GM19468 (cell line): Measurements from ENCODE around the gene CATSPERZ.

Experiments
- ATAC-seq: cut with Tn5 transposase; IDR thresholded peaks from one replicate; pipeline ENCODE4 v1.9.1; 2021; ENCODE audit warnings: mild to moderate bottlenecking, moderate library complexity, moderate number of reproducible peaks; ENCODE audit not compliant: unreplicated experiment; ENCODE audit errors: extremely low read depth

Gene CATSPERZ

DNA sequence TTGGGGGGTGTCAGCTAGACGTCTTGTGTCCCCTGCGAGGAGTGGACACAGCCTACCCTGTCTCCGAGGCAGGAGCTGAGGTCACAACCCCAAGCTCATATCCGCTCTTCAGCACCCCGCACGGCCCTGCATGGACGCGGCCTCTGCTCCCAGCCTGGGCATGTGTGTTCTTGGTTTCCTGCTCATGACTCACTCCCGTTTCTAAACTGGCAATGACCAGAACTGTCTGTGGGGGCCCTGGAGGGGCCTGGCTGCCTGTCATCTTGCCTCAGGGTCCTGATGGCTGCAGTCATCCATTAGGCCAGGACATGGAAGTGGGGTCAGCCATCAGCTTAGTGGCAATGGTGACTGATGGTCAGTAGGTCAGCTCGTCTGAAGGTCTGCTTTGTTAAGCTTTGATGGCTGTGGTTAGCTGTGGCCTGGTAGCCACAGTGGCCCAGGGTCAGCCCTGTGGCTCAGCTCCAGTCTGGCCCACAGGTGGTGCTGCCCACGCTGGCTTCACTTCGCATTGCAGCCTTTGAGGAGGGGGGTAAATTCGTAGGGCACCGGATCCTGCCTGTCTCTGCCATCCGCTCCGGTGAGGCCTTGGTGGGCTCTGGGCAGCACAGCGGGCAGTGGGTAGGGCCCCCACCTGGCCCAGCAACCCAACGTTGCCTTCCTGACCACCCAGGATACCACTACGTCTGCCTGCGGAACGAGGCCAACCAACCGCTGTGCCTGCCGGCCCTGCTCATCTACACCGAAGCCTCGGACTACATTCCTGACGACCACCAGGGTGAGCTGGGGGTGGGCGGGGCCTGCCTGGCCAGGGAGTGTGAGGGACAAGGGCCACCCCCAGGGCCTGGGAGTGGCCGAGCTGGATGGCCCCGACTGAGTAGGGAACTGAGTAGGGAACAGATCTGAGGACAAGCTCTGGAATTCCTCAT is 36.9 kb upstream of the CATSPERZ start:
- ATAC-seq, result no peak

DNA sequence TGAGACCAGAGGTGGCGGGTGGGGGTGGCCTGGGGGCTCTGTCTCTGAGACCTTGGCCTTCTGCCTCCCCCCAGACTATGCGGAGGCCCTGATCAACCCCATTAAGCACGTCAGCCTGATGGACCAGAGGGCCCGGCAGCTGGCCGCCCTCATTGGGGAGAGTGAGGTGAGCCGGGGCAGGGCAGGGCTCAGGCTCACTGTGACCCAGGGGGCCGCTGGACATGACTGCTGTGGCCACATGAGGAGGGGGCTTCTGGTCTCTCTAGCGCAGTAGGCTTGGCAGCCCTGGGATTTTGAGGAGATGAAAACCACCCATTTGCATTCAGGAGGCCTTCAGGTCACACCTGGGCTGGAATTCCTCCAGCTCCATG is 36.2 kb upstream of the CATSPERZ start:
- no peak for ATAC-seq

DNA sequence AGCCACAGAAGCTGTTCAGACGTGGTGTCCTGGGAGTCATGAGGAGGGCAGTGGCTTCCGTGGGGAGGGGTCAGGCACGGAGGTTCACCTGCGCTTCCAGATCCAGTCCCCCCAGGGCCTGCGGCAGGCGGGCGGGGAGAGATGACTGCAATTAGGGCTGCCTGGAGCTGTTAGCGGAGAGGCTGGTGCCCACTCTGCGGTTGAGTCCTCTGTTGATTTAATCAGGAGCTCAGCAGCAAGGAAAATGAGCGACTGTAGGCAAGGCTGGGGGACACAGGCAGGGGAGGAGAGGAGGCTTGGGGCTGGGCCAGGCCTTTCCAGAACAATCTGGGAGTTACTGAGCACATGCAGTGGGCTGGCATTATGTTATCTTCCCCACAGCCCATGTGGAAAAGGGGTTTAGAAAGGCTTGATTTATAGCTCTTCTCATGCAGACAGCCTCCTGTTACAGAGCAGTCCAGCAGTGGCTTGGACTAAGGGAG is 35.7 kb upstream of the CATSPERZ start:
- ATAC-seq, result no peak

DNA sequence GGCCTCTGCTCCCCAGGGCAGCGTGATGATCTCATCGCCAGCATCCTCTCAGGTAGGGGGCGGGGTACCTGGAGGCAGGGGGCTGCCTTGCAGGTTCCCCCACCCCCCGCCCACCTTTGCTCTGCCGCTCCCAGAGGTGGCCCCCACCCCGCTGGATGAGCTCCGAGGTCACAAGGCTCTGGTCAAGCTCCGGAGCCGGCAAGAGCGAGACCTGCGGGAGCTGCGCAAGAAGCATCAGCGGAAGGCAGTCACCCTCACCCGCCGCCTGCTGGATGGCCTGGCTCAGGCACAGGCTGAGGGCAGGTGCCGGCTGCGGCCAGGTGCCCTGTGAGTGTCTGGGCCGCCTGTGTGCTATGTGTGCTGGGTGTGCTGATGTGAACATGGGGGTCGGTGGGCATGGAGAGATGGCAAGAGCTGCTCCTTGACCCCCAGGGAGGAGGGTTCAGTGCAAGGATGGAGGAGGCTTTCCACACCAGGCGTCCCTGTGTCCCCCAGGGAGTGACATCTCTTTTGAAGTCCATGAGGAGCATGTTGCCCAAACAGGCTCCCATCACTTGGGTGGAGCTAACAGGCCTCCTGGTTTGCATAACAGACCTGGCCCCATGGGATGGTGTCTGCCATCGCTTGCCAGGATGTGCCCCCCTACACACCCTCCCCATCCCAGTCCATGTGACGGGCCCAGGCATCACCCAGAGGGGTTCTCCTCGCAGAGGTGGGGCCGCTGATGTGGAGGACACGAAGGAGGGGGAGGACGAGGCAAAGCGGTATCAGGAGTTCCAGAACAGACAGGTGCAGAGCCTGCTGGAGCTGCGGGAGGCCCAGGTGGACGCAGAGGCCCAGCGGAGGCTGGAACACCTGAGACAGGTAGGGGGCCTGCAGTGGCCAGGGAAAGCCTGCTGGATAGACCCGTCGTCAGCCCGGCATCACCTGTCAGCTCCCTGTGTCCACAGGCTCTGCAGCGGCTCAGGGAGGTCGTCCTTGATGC is 34.7 kb upstream of the CATSPERZ start:
- no peak for ATAC-seq

DNA sequence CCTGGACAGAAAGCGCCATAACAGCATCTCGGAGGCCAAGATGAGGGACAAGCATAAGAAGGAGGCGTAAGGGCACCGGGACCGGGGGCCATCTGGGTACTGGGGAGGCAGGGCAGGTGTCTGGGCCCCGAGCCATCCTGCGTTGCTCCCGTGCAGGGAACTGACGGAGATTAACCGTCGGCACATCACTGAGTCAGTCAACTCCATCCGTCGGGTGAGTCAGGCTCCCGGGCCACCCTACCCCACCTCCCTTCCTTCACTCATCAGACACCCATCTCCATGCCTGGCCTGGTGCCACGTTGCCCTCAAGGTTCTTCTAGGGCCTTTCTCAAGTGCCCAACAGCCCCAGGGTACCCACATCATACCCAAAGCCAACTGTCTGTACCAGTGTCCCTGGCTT is 33.8 kb upstream of the CATSPERZ start:
- no peak for ATAC-seq

DNA sequence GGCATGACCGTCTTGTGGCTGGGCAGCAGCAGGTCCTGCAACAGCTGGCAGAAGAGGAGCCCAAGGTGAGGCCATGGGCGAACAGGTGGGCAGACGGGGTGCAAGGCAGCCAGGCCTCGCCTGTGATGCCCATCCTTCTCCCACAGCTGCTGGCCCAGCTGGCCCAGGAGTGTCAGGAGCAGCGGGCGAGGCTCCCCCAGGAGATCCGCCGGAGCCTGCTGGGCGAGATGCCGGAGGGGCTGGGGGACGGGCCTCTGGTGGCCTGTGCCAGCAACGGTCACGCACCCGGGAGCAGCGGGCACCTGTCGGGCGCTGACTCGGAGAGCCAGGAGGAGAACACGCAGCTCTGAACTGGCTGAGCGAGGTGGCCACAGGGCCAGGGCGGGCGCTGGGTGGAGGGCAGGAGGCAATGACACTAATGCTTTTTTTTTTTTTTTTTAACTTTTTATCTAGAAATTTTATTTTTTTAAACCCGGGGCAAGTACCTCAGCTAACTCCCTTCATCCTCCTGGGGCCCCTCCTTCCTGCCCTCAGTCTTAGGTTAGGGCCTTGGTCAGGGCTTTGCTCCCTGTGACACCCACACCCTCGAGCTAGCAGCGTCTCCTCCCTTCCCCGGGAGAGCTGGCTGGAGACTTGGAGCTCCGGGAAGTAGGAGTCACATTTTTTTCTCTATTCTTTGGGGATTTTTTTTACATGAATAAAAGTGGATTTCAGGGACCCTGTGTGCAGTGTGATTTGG is 32.8 kb upstream of the CATSPERZ start:
- ATAC-seq, result no peak

DNA sequence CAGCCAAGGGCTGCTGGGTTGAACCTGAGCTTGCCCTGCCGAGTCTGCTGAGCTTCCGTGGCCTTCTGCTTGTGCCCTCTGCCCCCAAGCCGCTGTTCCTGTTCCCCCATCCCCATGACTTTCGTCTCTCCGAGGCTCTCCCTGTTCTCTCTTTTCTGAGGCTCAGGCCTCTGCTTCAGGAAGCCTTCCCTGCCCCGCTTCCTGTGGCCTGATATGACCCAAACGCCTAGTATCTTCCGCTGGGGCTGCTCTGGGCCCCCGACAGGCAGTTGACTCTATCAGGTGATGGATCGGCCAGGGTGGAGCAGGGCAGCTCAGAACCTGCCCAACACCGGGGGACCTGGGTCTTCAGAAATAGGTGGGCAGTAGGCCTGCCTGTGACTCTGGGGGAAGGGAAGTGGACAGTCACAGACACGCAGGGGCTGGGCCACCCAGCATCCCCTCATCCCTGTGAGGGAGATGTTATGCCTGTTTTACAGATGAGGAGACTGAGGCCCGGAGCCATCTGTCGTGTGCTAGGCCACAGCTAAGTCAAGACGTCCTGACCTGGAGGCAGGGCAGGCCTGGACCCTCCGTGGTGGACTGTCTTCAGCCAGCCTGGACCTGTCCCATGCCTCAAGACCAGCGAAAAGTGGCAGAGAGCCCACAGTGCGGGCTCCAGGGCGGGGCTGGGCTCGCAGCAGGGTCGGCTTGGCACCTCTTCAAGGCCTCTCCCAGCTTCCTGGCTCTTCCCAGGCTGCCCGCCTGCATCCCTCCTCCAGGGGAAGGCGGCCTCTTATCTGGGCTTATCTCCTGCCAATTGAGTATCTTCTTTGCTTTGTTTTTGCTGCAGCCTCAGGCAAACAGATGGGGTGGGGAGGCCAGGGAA is 31.9 kb upstream of the CATSPERZ start:
- no peak for ATAC-seq

DNA sequence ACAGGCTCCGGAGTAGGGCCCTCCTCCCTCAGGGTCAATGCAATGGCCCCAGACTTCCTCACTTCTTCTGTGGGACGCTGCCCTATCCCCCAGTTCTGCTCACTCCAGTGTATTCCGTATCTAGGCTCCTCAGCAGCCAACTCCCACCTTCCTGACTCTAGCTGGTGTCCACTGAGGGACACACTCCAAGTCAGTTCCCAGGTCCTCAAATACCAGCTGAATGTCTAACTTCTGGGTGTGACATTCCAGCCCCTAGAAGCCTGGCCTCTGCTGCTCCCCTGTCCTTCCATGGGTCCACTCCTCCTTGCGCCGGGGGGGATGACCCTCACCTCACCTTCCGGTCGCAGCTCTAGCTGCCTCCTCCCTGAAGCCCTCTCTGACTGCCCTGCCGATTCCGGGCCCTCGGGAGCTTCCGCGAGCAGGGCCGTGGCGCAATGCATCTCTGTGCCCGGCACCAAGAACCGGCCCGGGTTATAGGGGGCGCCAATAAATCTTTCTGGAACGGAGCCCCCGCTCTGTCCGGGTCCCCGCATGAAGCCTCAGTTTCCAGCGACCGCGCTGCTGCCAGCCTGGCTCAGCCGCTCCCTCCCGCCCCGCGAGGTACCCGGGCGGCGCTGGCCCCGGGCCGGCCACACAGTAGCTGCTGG is 31.1 kb upstream of the CATSPERZ start:
- ATAC-seq, result peak; percentile 0

DNA sequence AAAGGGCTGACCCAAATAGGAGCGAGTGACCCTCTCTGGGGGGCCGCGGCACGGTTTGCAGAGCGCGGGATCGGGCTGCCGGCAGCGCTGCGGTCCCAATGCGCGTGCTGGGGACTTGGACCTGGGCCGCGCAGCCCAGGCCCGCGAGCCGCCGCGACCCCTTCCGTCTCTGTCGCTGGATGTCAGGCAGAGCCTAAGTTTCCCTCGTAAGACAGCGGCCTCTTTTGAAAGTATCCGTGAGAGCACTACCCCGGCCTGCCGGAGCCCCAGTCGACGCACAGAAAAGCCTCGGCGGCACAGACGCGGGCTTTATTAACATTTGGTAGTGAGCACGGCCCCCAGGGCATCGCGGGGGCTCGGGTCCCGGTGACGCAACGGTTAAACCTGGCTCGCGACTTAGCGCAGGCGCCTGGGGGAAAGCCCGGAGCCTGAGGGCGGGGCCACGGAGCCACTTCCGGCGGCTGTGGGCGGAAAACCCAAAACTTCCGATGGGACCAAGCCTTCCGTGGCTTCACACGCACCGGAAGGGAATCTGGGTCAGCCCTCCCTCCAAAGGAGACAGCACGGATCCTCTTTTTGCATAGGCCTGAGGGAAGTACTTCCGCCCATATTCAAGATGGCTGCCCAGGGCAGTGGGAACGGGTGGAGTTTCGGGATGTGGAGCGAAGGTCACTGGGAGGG is 30.5 kb upstream of the CATSPERZ start:
- ATAC-seq, result peak; percentile 53

DNA sequence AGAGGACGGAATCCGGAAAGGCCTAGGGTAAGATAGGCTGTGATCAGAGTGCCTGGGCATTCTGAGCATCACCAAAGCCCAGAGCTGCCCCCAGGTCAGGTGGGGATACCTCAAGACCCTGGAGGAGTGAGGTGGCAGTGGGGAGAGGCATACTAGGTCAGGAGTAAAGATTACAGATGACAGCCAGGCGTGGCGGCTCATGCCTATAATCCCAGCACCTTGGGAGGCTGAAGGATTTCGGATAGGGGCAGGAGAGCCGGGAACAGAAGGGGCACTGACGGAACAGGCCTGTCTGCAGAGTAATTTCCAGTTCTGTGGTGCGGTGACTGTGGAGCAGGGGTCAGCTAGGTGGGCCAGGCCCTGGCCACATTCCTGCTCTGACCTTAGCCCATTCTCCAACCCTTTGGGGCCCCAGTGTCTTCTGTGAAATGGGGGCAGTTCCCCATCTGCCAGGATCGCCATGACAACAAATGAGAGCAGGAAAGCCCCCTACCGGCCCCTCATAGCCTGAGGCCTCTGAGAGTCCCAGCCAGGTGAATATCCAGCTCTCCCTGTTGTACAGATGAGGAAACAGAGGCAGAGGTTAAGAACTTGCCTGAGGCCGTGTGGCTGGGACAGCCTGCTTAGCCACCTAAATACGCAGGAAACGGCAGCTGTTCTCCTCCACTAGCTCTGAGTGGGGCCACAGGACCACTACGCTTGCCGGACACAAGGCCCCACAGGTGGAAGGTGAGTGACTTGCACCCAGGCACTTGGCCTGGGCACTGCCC is 24.9 kb upstream of the CATSPERZ start:
- ATAC-seq, result no peak

DNA sequence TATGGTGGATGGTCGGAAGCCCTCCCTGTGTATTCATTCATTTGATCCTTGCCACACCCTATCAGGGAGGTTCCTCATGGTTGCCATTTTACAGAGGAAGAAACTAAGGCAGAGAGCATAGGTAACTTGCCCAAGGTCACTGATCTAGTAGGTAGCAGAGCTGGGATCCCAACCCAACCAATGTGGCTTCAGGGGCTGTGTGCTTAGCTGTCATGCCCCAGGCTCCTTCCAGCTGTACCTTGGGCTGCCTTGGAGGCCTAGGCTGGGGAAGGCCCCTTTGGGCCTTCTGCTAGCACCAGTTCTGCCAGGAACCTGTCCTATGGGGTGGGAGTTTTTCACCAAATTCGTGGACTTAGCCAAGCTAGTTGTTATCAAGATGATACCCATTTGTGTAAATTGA is 24.3 kb upstream of the CATSPERZ start:
- no peak for ATAC-seq

DNA sequence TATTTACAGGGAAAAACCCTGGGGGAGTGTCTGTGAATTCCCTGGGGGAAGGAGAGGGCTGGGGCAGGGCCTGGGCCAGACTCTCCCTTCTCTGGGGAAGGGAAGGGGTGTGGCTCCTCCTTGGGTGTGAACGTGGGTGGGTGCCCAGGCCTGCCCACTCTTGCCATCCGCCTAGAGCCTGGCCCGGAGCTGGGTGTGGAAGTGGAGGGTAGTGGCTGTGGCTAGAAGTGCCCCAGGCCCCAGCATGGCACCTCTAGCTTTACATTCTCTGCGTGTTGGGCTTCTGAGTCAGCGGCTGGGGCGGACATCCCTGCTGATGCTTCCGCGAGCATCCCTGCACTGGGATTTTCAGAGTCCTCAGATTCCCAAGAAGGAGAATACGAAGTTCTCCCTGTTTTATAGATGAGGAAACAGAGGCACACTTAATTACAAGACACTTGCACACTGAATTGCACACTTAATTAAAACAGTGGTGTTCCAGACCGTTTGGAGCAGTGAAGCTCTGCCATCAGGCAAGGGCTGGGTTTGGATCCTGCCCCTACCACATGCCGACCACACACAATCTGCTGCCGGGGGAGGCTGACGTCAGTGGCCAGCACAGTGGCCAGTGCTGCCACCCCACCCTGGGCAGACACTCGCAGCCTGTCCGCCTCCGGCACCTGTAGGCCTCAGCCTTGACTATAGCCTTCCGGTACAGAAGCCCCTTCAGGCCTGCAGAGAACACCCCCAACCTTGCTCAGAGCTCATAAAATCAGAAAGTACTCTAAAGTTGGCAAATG is 23.3 kb upstream of the CATSPERZ start:
- ATAC-seq, result no peak

DNA sequence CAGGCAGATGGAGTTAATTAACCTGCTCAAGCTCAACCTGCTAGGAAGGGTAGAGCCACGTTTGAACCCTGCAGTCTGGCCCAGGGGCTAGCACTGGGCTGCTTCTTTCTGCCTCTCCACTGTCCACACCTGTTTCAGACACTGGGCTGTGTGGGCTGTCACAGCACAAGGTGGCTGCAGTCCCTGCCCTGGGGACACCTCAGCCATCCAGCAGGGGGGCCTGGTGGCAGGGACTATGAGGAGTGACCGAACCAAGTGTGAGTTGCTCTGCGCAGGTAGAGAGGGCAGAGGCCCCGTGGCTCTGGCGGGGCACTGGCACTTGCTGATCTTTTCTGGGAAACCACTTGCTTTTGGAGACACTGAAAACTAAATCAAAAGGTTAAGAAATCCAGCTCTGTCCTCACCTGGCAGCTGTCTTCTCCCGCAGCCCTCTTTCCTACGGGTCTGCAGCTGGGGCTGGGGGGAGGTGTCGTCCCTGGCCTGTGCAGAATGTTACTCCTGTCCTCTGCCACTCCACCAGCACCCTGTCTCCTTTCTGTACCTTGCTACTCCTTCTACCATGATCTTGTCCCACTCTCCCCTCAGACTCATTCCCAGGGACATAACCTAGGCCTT is 21.5 kb upstream of the CATSPERZ start:
- ATAC-seq, result no peak

DNA sequence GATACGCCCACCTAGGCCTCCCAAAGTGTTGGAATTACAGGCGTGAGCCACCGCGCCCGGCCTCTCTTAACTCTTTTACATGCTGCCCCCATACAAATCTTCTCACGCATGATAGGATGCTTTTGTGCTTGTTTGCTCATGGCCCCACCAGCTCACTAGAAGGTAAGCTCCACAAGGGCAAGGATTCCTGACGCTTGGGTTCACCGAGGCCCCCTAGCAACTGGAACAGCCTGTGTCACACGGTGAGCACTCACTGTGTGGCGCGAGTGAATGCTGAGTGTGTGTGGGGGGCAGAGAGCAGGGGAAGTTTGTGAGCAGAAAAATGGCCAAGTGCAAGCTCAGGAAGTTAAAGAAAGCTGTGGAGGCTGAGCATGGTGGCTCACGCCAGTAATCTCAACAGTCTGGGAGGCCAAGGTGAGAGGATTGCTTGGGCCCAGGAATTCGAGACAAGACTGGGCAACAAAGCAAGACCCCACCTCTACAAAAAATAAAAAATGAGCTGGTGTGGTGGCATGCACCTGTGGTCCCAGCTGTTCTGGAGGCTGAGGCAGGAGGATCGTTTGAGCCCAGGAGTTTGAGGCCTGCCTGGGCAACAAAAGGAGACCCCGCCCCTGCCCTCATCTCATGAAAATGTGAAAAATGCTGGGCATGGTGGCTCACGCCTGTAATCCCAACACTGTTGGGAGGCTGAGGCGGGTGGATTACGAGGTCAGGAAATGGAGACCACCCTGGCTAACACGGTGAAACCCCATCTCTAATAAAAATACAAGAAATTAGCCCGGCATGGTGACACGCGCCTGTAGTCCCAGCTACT is 18.0 kb upstream of the CATSPERZ start:
- ATAC-seq, result no peak

DNA sequence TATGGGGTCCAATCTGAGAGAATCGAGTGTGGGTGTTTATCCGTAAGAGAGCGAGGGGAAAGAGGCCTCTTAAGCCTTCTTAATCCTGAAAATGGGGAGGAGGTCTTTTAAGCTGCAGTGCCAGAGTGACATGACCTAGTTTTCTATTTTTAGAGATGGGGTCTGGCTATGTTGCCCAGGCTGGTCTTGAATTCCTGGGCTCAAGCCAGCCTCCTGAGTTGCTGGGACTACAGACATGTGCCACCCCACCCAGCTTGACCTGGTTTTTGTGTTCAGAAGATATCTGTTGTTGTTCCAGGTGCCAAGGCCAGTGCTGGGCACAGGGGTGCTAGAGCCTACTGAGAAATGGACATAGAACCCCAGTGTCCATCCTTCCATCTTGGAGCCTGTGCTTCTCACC is 17.1 kb upstream of the CATSPERZ start:
- ATAC-seq, result no peak
